SK-N-SH (cell line): ENCODE results near the gene LONRF2.

Source experiments
- CHD2 ChIP-seq: fragments of 150-350 bp; IDR thresholded peaks from 2 replicates; pipeline ENCODE4 v1.6.1; 2018; ENCODE audit warnings: low read length; ENCODE audit not compliant: partially characterized antibody
- CTCF ChIP-seq: fragments of 200-600 bp; sonication (generic); IDR thresholded peaks from 2 replicates; pipeline ENCODE4 v1.6.1; 2017; ENCODE audit warnings: antibody characterized with exemption, mild to moderate bottlenecking, moderate library complexity
- EP300 ChIP-seq, 2 experiments: IDR thresholded peaks; 2 replicates each; pipeline versions ENCODE4 v1.4.0 to v1.6.1; 2012; ENCODE audit warnings: borderline replicate concordance in 1 of 2, low read depth in 1 of 2, low read length in 1 of 2
- EZH2phosphoT487 ChIP-seq: fragments of 200-600 bp; sonication (generic); IDR thresholded peaks from 2 replicates; pipeline ENCODE4 v1.6.1; 2017; ENCODE audit warnings: low read depth, mixed run types, mild to moderate bottlenecking, antibody characterized with exemption, moderate library complexity, borderline replicate concordance
- FOXM1 ChIP-seq: IDR thresholded peaks from 2 replicates; pipeline ENCODE4 v1.4.0; 2012; ENCODE audit warnings: low read depth, mild to moderate bottlenecking
- JUND ChIP-seq: IDR thresholded peaks from 2 replicates; pipeline ENCODE4 v1.4.0; 2012
- MAX ChIP-seq: IDR thresholded peaks from 2 replicates; pipeline ENCODE4 v1.4.0; 2012; ENCODE audit warnings: low read depth
- MEF2A ChIP-seq: IDR thresholded peaks from 2 replicates; pipeline ENCODE4 v1.4.0; 2012; ENCODE audit warnings: low read depth, borderline replicate concordance
- NFIC ChIP-seq: IDR thresholded peaks from 2 replicates; pipeline ENCODE4 v1.4.0; 2012; ENCODE audit warnings: borderline replicate concordance
- POLR2AphosphoS5 ChIP-seq: IDR thresholded peaks from 2 replicates; pipeline ENCODE4 v1.6.1; 2012; ENCODE audit warnings: low read depth, low read length
- SMC3 ChIP-seq: IDR thresholded peaks from 2 replicates; pipeline ENCODE4 v1.6.1; 2012; ENCODE audit warnings: low read depth, low read length, improper control_type of control experiment
- TAF1 ChIP-seq: IDR thresholded peaks from 2 replicates; pipeline ENCODE4 v1.6.1; 2012; ENCODE audit warnings: low read depth, mild to moderate bottlenecking, low read length, moderate library complexity, borderline replicate concordance
- TCF12 ChIP-seq: IDR thresholded peaks from 2 replicates; pipeline ENCODE4 v1.4.0; 2012
- USF1 ChIP-seq: IDR thresholded peaks from 2 replicates; pipeline ENCODE4 v1.4.0; 2012; ENCODE audit warnings: low read depth, borderline replicate concordance

- TF ChIP-seq FOXM1: no peak
- no peak for TF ChIP-seq POLR2AphosphoS5
- no peak for TF ChIP-seq CTCF
- TF ChIP-seq NFIC: no peak
- no peak for TF ChIP-seq EP300 (IDR thresholded peaks at IDR 0.05; ENCODE audit: borderline replicate concordance in 1 of 2, low read depth in 1 of 2, low read length in 1 of 2)
- no peak for TF ChIP-seq CHD2
- no peak for TF ChIP-seq USF1
- TF ChIP-seq MAX: no peak
- TF ChIP-seq TCF12: no peak
- TF ChIP-seq MEF2A: no peak
- no peak for TF ChIP-seq EZH2phosphoT487
- TF ChIP-seq SMC3: no peak
- no peak for TF ChIP-seq TAF1
- TF ChIP-seq JUND: no peak
Measured at GRCh38 chr2:100244881-100245605, 77.3 kb downstream of the LONRF2 start.
